BLaER1 (cell line): ENCODE results near the gene ZNRD2.

ENCODE experiments used
- H3K27ac ChIP-seq: shearing (Covaris generic); formaldehyde crosslinking; 2 replicates; pipeline ENCODE4 v1.8.1; 2022
- H3K27me3 ChIP-seq: shearing (Covaris generic); formaldehyde crosslinking; 2 replicates; pipeline ENCODE4 v1.8.1; 2022
- H3K36me3 ChIP-seq: shearing (Covaris generic); formaldehyde crosslinking; 2 replicates; pipeline ENCODE4 v1.8.1; 2022
- H3K4me1 ChIP-seq: shearing (Covaris generic); formaldehyde crosslinking; 2 replicates; pipeline ENCODE4 v1.8.1; 2022
- H3K4me2 ChIP-seq: shearing (Covaris generic); formaldehyde crosslinking; 2 replicates; pipeline ENCODE4 v1.8.1; 2022
- H3K4me3 ChIP-seq: shearing (Covaris generic); formaldehyde crosslinking; 2 replicates; pipeline ENCODE4 v1.8.1; 2022
- H3K9ac ChIP-seq: shearing (Covaris generic); formaldehyde crosslinking; 2 replicates; pipeline ENCODE4 v1.8.1; 2022
- H3K9me3 ChIP-seq: shearing (Covaris generic); formaldehyde crosslinking; 2 replicates; pipeline ENCODE4 v1.8.1; 2022
- H4K20me1 ChIP-seq: shearing (Covaris generic); formaldehyde crosslinking; 2 replicates; pipeline ENCODE4 v1.8.1; 2022
- Cebpa-rat ChIP-seq: shearing (Covaris generic); IDR thresholded peaks from 2 replicates; pipeline ENCODE4 v1.8.1; 2022

Gene ZNRD2

GRCh38 chr11:65572356-65573051 lies 2.2 kb downstream of the ZNRD2 start, which contains the start of gene FAM89B:
FAM89B (plus strand) TSS chr11:65572538; CDS start chr11:65572670, 132 bp downstream.
- Histone ChIP-seq H3K9ac (peak within 1 kb of the TSS; percentile 98), H3K4me3 (peak within 1 kb of the TSS; percentile 90), H3K36me3 (no peaks in the 10 kb centered on the region; the same call in 1 of the 2 replicates), H3K27ac (peak within 1 kb of the TSS; percentile 96), H3K4me1 (peaks cover 65% of the 10 kb centered on the region), H4K20me1 (peaks cover 44% of the 10 kb centered on the region), H3K27me3 (no peaks in the 10 kb centered on the region), H3K9me3 (no peaks in the 10 kb centered on the region), H3K4me2 (peak within 1 kb of the TSS; percentile 100)
- no peak for TF ChIP-seq Cebpa-rat

- Histone ChIP-seq H3K36me3 (peaks cover 9% of the 10 kb centered on the region), H3K4me3 (peak overlapping the region; percentile 90), H3K27ac (peak overlapping the region; percentile 96), H3K27me3 (no peaks in the 10 kb centered on the region), H3K4me1 (peaks cover 65% of the 10 kb centered on the region), H3K9ac (peak overlapping the region; percentile 98), H3K9me3 (no peaks in the 10 kb centered on the region), H4K20me1 (peaks cover 55% of the 10 kb centered on the region), H3K4me2 (peak overlapping the region; percentile 100)
- no peak for TF ChIP-seq Cebpa-rat
Measured at GRCh38 chr11:65573391-65574079, 3.3 kb downstream of the ZNRD2 start.

GRCh38 chr11:65574109-65574810 lies 4.0 kb downstream of the ZNRD2 start:
- no peak for TF ChIP-seq Cebpa-rat
- Histone ChIP-seq H3K27ac (peak overlapping the region; percentile 96), H3K9ac (peak overlapping the region; percentile 98), H3K4me3 (peak overlapping the region; percentile 90), H4K20me1 (peaks cover 61% of the 10 kb centered on the region), H3K36me3 (peaks cover 16% of the 10 kb centered on the region), H3K27me3 (no peaks in the 10 kb centered on the region), H3K4me2 (peak overlapping the region; percentile 100), H3K4me1 (peaks cover 61% of the 10 kb centered on the region), H3K9me3 (no peaks in the 10 kb centered on the region)

GRCh38 chr11:65574811-65575567 lies 4.7 kb downstream of the ZNRD2 start:
- TF ChIP-seq Cebpa-rat, result no peak
- Histone ChIP-seq H3K9ac (peak overlapping the region; percentile 72), H3K4me3 (peak overlapping the region; percentile 90), H3K4me2 (peak overlapping the region; percentile 100), H3K27ac (peak overlapping the region; percentile 79), H3K9me3 (no peaks in the 10 kb centered on the region), H3K36me3 (peaks cover 23% of the 10 kb centered on the region), H3K27me3 (no peaks in the 10 kb centered on the region), H3K4me1 (peaks cover 59% of the 10 kb centered on the region), H4K20me1 (peaks cover 68% of the 10 kb centered on the region)

- peak within 1 kb of the TSS; percentile 90 for H3K4me3 ChIP-seq
- peak within 1 kb of the TSS; percentile 100 for H3K4me2 ChIP-seq
- no peak for TF ChIP-seq Cebpa-rat
- peak within 1 kb of the TSS; percentile 97 for H3K27ac ChIP-seq
- H3K27me3 ChIP-seq, result no peaks in the 10 kb centered on the region
- H3K9me3 ChIP-seq, result no peaks in the 10 kb centered on the region
- H3K4me1 ChIP-seq, result peaks cover 59% of the 10 kb centered on the region
- peaks cover 73% of the 10 kb centered on the region for H4K20me1 ChIP-seq
- H3K9ac ChIP-seq, result peak within 1 kb of the TSS; percentile 96
- H3K36me3 ChIP-seq, result peaks cover 30% of the 10 kb centered on the region
Measured at GRCh38 chr11:65575568-65576231, 5.4 kb downstream of the ZNRD2 start, which contains the start of gene EHBP1L1. EHBP1L1 (plus strand) TSS chr11:65576053; CDS start chr11:65576303, 250 bp downstream.

GRCh38 chr11:65576232-65576866 lies 6.1 kb downstream of the ZNRD2 start:
- no peak for TF ChIP-seq Cebpa-rat
- Histone ChIP-seq H3K27me3 (no peaks in the 10 kb centered on the region), H3K4me1 (peaks cover 53% of the 10 kb centered on the region), H3K9me3 (no peaks in the 10 kb centered on the region), H3K36me3 (peaks cover 37% of the 10 kb centered on the region), H3K4me3 (peak overlapping the region; percentile 90), H4K20me1 (peaks cover 71% of the 10 kb centered on the region), H3K9ac (peak overlapping the region; percentile 96), H3K27ac (peak overlapping the region; percentile 97), H3K4me2 (peak overlapping the region; percentile 100)

GRCh38 chr11:65576867-65577755 lies 6.8 kb downstream of the ZNRD2 start:
- Histone ChIP-seq H3K9me3 (no peaks in the 10 kb centered on the region), H3K27me3 (no peaks in the 10 kb centered on the region), H3K4me2 (peak overlapping the region; percentile 100), H3K27ac (peak overlapping the region; percentile 97), H3K9ac (peak overlapping the region; percentile 96), H3K4me3 (peak overlapping the region; percentile 90), H3K4me1 (peaks cover 46% of the 10 kb centered on the region), H4K20me1 (peaks cover 70% of the 10 kb centered on the region), H3K36me3 (peaks cover 44% of the 10 kb centered on the region)
- no peak for TF ChIP-seq Cebpa-rat

GRCh38 chr11:65577756-65578109 lies 7.5 kb downstream of the ZNRD2 start:
- Histone ChIP-seq H3K9ac (peak overlapping the region; percentile 96), H3K4me2 (peak overlapping the region; percentile 100), H3K27ac (peak overlapping the region; percentile 97), H3K27me3 (no peaks in the 10 kb centered on the region), H3K9me3 (no peaks in the 10 kb centered on the region), H3K4me3 (peak overlapping the region; percentile 90), H4K20me1 (peaks cover 67% of the 10 kb centered on the region), H3K4me1 (peaks cover 46% of the 10 kb centered on the region), H3K36me3 (peaks cover 51% of the 10 kb centered on the region)
- no peak for TF ChIP-seq Cebpa-rat
